HCT116 (cell line): Measurements from ENCODE around the gene ARHGAP19. TPM values are rescaled to one million over a fixed set of nuclear protein-coding genes. Genes with fewer than 3 reads are reported as not detected.

Experiments
- ATAC-seq: fragments of 200-7000 bp; cut with Tn5 transposase; 2 replicates; pipeline ENCODE4 v1.9.1; 2020; ENCODE audit warnings: mild to moderate bottlenecking, moderate library complexity
- BruUV-seq: library from RNA; stranded (reverse); fragments of 400-500 nt; replicated peaks from 2 replicates; lab custom pipeline; 2021; lab: Mats Ljungman, UMichigan
- CTCF ChIA-PET: fragments of 300-600 bp; sonication (Branson Sonifier 250); formaldehyde crosslinking; loops from one replicate; lab custom pipeline; 2021; ENCODE audit warnings: antibody characterized with exemption; lab: Charles Lee
- POLR2A ChIA-PET: fragments of 300-600, 350-600 bp; sonication (Branson Sonifier 250); formaldehyde crosslinking; loops from one replicate; lab custom pipeline; 2021; ENCODE audit warnings: antibody characterized with exemption; lab: Charles Lee
- RAD21 ChIA-PET, 2 experiments: fragments of 300-600 bp; sonication (Branson Sonifier 250); formaldehyde crosslinking; loops; one replicate each; lab custom pipeline; 2023; ENCODE audit warnings: low total read pairs in 2 of 2; ENCODE audit not compliant: uncharacterized antibody in 2 of 2, unreplicated experiment in 2 of 2, low non-redundant PET in 1 of 2; lab: Charles Lee
- DNase-seq: peaks from one replicate; pipeline ENCODE4 v3.0.0-alpha.2; 2010; ENCODE audit warnings: low read depth, low spot score
- H2AFZ ChIP-seq: fragments of 200-600 bp; shearing (Covaris generic), sonication (generic); 2 replicates; pipeline ENCODE4 v1.6.1; 2017; ENCODE audit warnings: low read depth, mixed run types, mixed read lengths, antibody characterized with exemption, low read length; ENCODE audit not compliant: poor library complexity, severe bottlenecking
- H3K27ac ChIP-seq: 2 replicates; pipeline ENCODE4 v1.5.1; 2012; ENCODE audit warnings: low read depth, low read length
- H3K27me3 ChIP-seq: fragments of 200-600 bp; sonication (generic); 2 replicates; pipeline ENCODE4 v1.6.1; 2016; ENCODE audit warnings: mixed run types, low read length, mixed read lengths; ENCODE audit not compliant: insufficient read depth
- H3K36me3 ChIP-seq, 2 experiments: fragments of 200-500 bp in 1 of 2; fragments of 200-600 bp in 1 of 2; sonication (Bioruptor generic) in 1 of 2; sonication (generic) in 1 of 2; 2 replicates each; pipeline versions ENCODE4 v1.5.1 to v1.6.1; 2014 to 2016; ENCODE audit warnings: low read length in 2 of 2, inconsistent platforms in 1 of 2, mixed read lengths in 1 of 2, mixed run types in 1 of 2; ENCODE audit not compliant: insufficient read depth in 2 of 2, control insufficient read depth in 1 of 2
- H3K4me1 ChIP-seq, 2 experiments: fragments of 200-600 bp in 1 of 2; sonication (generic) in 1 of 2; 2 replicates each; pipeline versions ENCODE4 v1.5.1 to v1.6.1; 2012 to 2017; ENCODE audit warnings: low read length in 2 of 2, inconsistent platforms in 1 of 2, mild to moderate bottlenecking in 1 of 2, mixed read lengths in 1 of 2, mixed run types in 1 of 2, moderate library complexity in 1 of 2; ENCODE audit not compliant: insufficient read depth in 2 of 2, control insufficient read depth in 1 of 2
- H3K4me2 ChIP-seq: fragments of 200-600 bp; sonication (generic); 2 replicates; pipeline ENCODE4 v1.6.1; 2017; ENCODE audit warnings: mixed run types, low read length, mixed read lengths
- H3K4me3 ChIP-seq, 2 experiments: fragments of 200-600 bp in 1 of 2; sonication (generic) in 1 of 2; replicated peaks in 1 of 2; 2 replicates each; pipeline ENCODE4 v1.5.1; 2011 to 2016; ENCODE audit warnings: low read length in 2 of 2, control low read depth in 1 of 2, low read depth in 1 of 2, mild to moderate bottlenecking in 1 of 2, mixed read lengths in 1 of 2, mixed run types in 1 of 2
- H3K79me2 ChIP-seq: fragments of 200-600 bp; sonication (generic); 2 replicates; pipeline ENCODE4 v1.6.1; 2017; ENCODE audit warnings: mild to moderate bottlenecking, mixed run types, low read length, moderate library complexity, mixed read lengths; ENCODE audit not compliant: insufficient read depth
- H3K9ac ChIP-seq: fragments of 200-600 bp; sonication (generic); 2 replicates; pipeline ENCODE4 v1.6.1; 2016; ENCODE audit warnings: low read length, mixed read lengths
- H3K9me2 ChIP-seq: fragments of 200-600 bp; sonication (generic), shearing (Covaris generic); 2 replicates; pipeline ENCODE4 v1.6.1; 2017; ENCODE audit warnings: mixed run types, mild to moderate bottlenecking, moderate library complexity; ENCODE audit not compliant: insufficient read depth
- H3K9me3 ChIP-seq, 2 experiments: fragments of 200-500 bp in 1 of 2; fragments of 200-600 bp in 1 of 2; sonication (Bioruptor generic) in 1 of 2; sonication (generic) in 1 of 2; 2 replicates each; pipeline ENCODE4 v1.6.1; 2014 to 2017; ENCODE audit warnings: low read length in 2 of 2, mixed read lengths in 2 of 2, inconsistent platforms in 1 of 2, low read depth in 1 of 2, mild to moderate bottlenecking in 1 of 2, mixed run types in 1 of 2, moderate library complexity in 1 of 2; ENCODE audit not compliant: control insufficient read depth in 1 of 2, insufficient read depth in 1 of 2
- H4K20me1 ChIP-seq: fragments of 200-600 bp; sonication (generic), shearing (Covaris generic); 2 replicates; pipeline ENCODE4 v1.6.1; 2017; ENCODE audit warnings: mixed run types, mild to moderate bottlenecking, moderate library complexity; ENCODE audit not compliant: insufficient read depth
- EZH2 ChIP-seq: fragments of 200-600 bp; sonication (generic); IDR thresholded peaks from 2 replicates; pipeline ENCODE4 v1.6.1; 2017; ENCODE audit warnings: antibody characterized with exemption, mixed run types
- EZH2phosphoT487 ChIP-seq: fragments of 200-600 bp; IDR thresholded peaks from 2 replicates; pipeline ENCODE4 v1.6.1; 2018; ENCODE audit warnings: antibody characterized with exemption, borderline replicate concordance
- POLR2A ChIP-seq: IDR thresholded peaks from 2 replicates; pipeline ENCODE4 v1.7.0; 2011; ENCODE audit warnings: borderline replicate concordance; ENCODE audit not compliant: insufficient read depth, insufficient read length; ENCODE audit errors: extremely low read depth
- POLR2AphosphoS5 ChIP-seq: IDR thresholded peaks from 2 replicates; pipeline ENCODE4 v1.6.1; 2011; ENCODE audit warnings: mild to moderate bottlenecking, low read depth, low read length, moderate library complexity
- SIN3A ChIP-seq: IDR thresholded peaks from 2 replicates; pipeline ENCODE4 v1.6.1; 2012; ENCODE audit warnings: low read depth
- SP1 ChIP-seq: IDR thresholded peaks from 2 replicates; pipeline ENCODE4 v1.6.1; 2012; ENCODE audit warnings: low read depth
- YY1 ChIP-seq: IDR thresholded peaks from 2 replicates; pipeline ENCODE4 v1.6.1; 2011; ENCODE audit warnings: low read length, low read depth, moderate library complexity, mild to moderate bottlenecking; ENCODE audit not compliant: insufficient replicate concordance; ENCODE audit errors: extremely low read depth
- ZNF274 ChIP-seq: fragments of 200-500 bp; sonication (Bioruptor generic); IDR thresholded peaks from 2 replicates; pipeline ENCODE4 v1.6.1; 2014; ENCODE audit warnings: mild to moderate bottlenecking, low read depth, low read length, inconsistent platforms
- intact Hi-C: fragments of 100-400 bp; cut with micrococcal nuclease; formaldehyde crosslinking; loops from 2 replicates; pipeline ENCODE4 v1.10.0; 2022
- total RNA-seq: library from RNA; stranded (reverse); gene quantifications from one replicate; pipeline ENCODE4 v1.2.1, GENCODE V29; 2021; ENCODE audit not compliant: unreplicated experiment
- TF ChIP-seq, protein P1 (sequence below): IDR thresholded peaks from 2 replicates; pipeline ENCODE4 v1.6.1; 2012
- TF ChIP-seq, protein P2 (sequence below): IDR thresholded peaks from 2 replicates; pipeline ENCODE4 v1.6.1; 2012; ENCODE audit warnings: low read depth

ARHGAP19 gene
- total RNA-seq, 1 experiment from 2014 or later, result 36.8 TPM

DNA sequence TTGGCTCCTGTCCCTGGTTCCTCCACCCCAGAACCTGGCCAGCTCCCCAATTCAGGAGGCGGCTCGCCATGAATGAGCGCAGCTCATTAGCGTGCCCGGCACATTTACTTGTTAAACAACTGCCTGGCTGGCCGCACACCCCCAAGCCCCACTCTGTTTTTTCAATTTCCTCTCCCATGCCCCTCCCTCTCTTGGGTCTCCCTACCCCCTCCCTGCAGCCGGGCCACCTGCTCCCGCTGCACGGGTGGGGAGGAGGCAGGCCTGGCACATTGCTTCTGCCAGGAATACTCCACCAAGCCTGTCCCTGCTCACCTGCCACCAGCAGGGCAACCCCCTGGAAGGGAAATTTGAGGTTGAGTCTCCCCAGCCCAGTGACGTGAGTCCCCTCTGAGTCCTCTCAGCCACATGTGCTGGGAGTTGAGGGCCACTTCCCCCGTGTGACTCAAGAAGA is 104.2 kb downstream of the ARHGAP19 start:
- CTCF ChIA-PET, result interaction anchor here (1.4 kb wide), 1 partner anchor 8 kb away, joined by 4 read pairs; no protein-coding TSS in a partner anchor
- H3K4me2 ChIP-seq, result no peak overlapping the region
- no peaks in the 10 kb centered on the region for H3K9me3 ChIP-seq
- H3K9ac ChIP-seq, result no peak overlapping the region
- no peaks in the 10 kb centered on the region for H3K4me1 ChIP-seq
- H3K9me2 ChIP-seq, result no peaks in the 10 kb centered on the region
- no peaks in the 10 kb centered on the region for H3K36me3 ChIP-seq
- no peaks in the 10 kb centered on the region for H4K20me1 ChIP-seq
- no peak overlapping the region for H3K27ac ChIP-seq
- TF ChIP-seq POLR2A, result no peak
- TF ChIP-seq EZH2, result no peak
- no peak for TF ChIP-seq YY1
- TF ChIP-seq EZH2phosphoT487, result no peak
- H2AFZ ChIP-seq, result no peak overlapping the region
- intact Hi-C loops, result no loop called here
- ATAC-seq (no peak), DNase-seq (no peak)
- no peaks in the 10 kb centered on the region for H3K79me2 ChIP-seq
- peaks cover 4% of the 10 kb centered on the region; the same call in 1 of the 2 replicates for H3K27me3 ChIP-seq
- POLR2A ChIA-PET, result no interaction called here
- BruUV-seq, result no TSS peak
- RAD21 ChIA-PET, result no interaction called here
- H3K4me3 ChIP-seq, result no peak overlapping the region

DNA sequence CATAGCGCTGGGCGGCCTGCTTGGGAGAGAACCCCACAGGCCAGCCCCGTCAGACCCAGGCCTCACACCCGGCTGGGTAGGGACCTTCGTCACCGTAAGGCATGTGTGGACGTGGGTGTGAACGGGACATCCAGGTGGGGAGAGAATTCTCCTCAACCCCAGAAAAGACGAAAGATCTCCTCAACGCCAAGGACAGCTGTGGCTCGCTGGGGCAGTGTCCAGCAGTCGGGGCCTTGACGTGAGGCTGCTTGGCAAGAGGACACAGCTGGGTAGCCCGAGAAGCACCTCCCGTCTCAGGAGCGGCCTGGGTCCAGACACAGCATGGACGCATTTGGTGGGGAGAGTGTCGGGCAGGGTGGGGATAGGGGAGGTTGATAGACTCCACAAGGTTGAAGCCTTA is 105.5 kb downstream of the ARHGAP19 start:
- ChIA-PET RAD21 (no interaction called here), CTCF (interaction anchor here (1.4 kb wide), 1 partner anchor 10 kb away, joined by 4 read pairs; no protein-coding TSS in a partner anchor), POLR2A (no interaction called here)
- Histone ChIP-seq H3K36me3 (no peaks in the 10 kb centered on the region), H3K9ac (no peak overlapping the region), H3K4me2 (no peak overlapping the region), H3K27ac (no peak overlapping the region), H4K20me1 (no peaks in the 10 kb centered on the region), H3K79me2 (no peaks in the 10 kb centered on the region), H3K4me1 (no peaks in the 10 kb centered on the region), H3K9me3 (no peaks in the 10 kb centered on the region), H3K9me2 (no peaks in the 10 kb centered on the region), H3K4me3 (no peak overlapping the region), H2AFZ (no peak overlapping the region), H3K27me3 (0 out of 2 replicates have a peak, but pooled peaks cover 4% of the 10 kb centered on the region)
- no TSS peak for BruUV-seq
- intact Hi-C loops, result no loop called here
- TF ChIP-seq POLR2AphosphoS5 (no peak), SP1 (no peak), YY1 (no peak), ZNF274 (no peak), SIN3A (no peak)
- TF ChIP-seq, protein P1, sequence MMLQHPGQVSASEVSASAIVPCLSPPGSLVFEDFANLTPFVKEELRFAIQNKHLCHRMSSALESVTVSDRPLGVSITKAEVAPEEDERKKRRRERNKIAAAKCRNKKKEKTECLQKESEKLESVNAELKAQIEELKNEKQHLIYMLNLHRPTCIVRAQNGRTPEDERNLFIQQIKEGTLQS, result no peak
- TF ChIP-seq, protein P2, sequence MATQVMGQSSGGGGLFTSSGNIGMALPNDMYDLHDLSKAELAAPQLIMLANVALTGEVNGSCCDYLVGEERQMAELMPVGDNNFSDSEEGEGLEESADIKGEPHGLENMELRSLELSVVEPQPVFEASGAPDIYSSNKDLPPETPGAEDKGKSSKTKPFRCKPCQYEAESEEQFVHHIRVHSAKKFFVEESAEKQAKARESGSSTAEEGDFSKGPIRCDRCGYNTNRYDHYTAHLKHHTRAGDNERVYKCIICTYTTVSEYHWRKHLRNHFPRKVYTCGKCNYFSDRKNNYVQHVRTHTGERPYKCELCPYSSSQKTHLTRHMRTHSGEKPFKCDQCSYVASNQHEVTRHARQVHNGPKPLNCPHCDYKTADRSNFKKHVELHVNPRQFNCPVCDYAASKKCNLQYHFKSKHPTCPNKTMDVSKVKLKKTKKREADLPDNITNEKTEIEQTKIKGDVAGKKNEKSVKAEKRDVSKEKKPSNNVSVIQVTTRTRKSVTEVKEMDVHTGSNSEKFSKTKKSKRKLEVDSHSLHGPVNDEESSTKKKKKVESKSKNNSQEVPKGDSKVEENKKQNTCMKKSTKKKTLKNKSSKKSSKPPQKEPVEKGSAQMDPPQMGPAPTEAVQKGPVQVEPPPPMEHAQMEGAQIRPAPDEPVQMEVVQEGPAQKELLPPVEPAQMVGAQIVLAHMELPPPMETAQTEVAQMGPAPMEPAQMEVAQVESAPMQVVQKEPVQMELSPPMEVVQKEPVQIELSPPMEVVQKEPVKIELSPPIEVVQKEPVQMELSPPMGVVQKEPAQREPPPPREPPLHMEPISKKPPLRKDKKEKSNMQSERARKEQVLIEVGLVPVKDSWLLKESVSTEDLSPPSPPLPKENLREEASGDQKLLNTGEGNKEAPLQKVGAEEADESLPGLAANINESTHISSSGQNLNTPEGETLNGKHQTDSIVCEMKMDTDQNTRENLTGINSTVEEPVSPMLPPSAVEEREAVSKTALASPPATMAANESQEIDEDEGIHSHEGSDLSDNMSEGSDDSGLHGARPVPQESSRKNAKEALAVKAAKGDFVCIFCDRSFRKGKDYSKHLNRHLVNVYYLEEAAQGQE, result no peak
- no peak for ATAC-seq
- DNase-seq, result no peak
